ENCODE data around the gene XYLT2. TPM values are rescaled to one million over a fixed set of nuclear protein-coding genes. Genes with fewer than 3 reads are reported as not detected.

The XYLT2 gene
- polyA plus RNA-seq, 2 of the 4 experiments (the other 2 are of a cell fraction), result 9.7 to 15.8 TPM

DNA sequence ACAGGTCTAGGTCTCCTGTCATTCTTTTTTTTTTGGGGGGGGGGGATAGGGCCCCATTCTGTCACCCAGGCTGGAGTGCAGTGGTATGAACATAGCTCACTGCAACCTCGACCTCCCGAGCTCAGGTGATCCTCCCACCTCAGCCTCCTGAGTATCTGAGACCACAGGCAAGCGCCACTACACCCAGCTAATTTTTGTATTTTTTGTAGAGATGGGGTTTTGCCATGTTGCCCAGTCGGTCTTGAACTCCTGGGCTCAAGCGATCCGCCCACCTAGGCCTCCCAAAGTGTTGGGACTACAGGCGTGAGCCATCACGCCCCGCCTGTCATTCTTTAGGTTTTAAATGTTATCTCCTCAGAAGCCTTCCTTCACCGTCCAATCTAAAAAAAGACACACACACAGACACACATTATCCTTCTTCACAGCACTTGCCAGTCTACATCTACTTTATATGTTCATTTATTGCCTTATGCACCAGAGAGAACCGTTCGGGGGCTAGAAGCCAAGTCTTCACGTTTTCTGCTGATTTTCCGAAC lies 26.4 kb downstream of the XYLT2 start:
- POLR2A ChIA-PET, result interaction anchor here (0.5 to 2.0 kb wide), 2 partner anchors 12 to 25 kb away, joined by 3 to 7 read pairs; partner anchors contain the start of gene LRRC59
- TF ChIP-seq POLR2AphosphoS2 (conservative IDR thresholded peaks at IDR 0.05; ENCODE audit: low read length), result no peak
- TF ChIP-seq ZNF302 (CRISPR knock-in tag; IDR thresholded peaks at IDR 0.05), result no peak
- no peak for TF ChIP-seq HDAC2 (IDR thresholded peaks at IDR 0.05)
- TF ChIP-seq ZC3H11A (IDR thresholded peaks at IDR 0.05), result no peak
- TF ChIP-seq HMGXB4 (CRISPR knock-in tag; IDR thresholded peaks at IDR 0.05; ENCODE audit: borderline replicate concordance), result no peak
- TF ChIP-seq MYC (IDR thresholded peaks at IDR 0.05; ENCODE audit: borderline replicate concordance, low read length), result no peak
- no peak for TF ChIP-seq RAD21 (conservative IDR thresholded peaks at IDR 0.05 in 1 of 2, IDR thresholded peaks at IDR 0.05 in 1 of 2)

GRCh38 chr17:50372758-50373556 lies 27.0 kb downstream of the XYLT2 start, which contains the start of the genes EME1 and MRPL27:
Gene EME1 (plus strand): TSS chr17:50373229. CDS start chr17:50375209, 1,980 bp downstream.
Gene MRPL27 (minus strand): TSS chr17:50373184. CDS start chr17:50373170, 14 bp downstream.
- peak within 1 kb of the TSS; percentile 81 for H3K4me2 ChIP-seq
- FAIRE-seq, result peak; percentile 84
- 1% methylated on average over 40 of the region's 42 CpGs for WGBS (ENCODE audit: missing lambda C conversion rate)
- H3K4me1 ChIP-seq, result peaks cover 14% of the 10 kb centered on the region; the same call in 2 of the 3 replicates
- ChIA-PET CTCF (interaction anchor here (1.1 to 33.9 kb wide), 6 partner anchors 12 to 203 kb away, joined by 3 to 445 read pairs (median 4); partner anchors contain the start of genes COL1A1 and LRRC59), POLR2A (interaction anchor here (0.5 to 2.0 kb wide), 2 partner anchors 13 to 24 kb away, joined by 3 to 7 read pairs; partner anchors contain the start of gene LRRC59)
- peak within 1 kb of the TSS; percentile 70 for H3K4me3 ChIP-seq
- no peaks in the 10 kb centered on the region for H3K9me3 ChIP-seq
- peak; percentile 95 to 97 for ATAC-seq
- DNase-seq (ENCODE audit: low read depth in 1 of 2, low spot score in 1 of 2), result peak; percentile 92 to 98
- H3K27ac ChIP-seq, result peak within 1 kb of the TSS; percentile 94 to 95
- TF ChIP-seq, protein P1, sequence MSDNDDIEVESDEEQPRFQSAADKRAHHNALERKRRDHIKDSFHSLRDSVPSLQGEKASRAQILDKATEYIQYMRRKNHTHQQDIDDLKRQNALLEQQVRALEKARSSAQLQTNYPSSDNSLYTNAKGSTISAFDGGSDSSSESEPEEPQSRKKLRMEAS (IDR thresholded peaks at IDR 0.05), result peak; percentile 99
- TF ChIP-seq ZFP36 (IDR thresholded peaks at IDR 0.05; ENCODE audit: borderline replicate concordance, partially characterized antibody), result no peak
- TF ChIP-seq PHF8 (IDR thresholded peaks at IDR 0.05; ENCODE audit: borderline replicate concordance, low read depth), result peak; percentile 84; the same call in 1 of the 2 replicates
- no peak for TF ChIP-seq REST (IDR thresholded peaks at IDR 0.05)
- peak; percentile 92 for TF ChIP-seq MYC (IDR thresholded peaks at IDR 0.05; ENCODE audit: borderline replicate concordance, low read length)
- no peak for TF ChIP-seq JUNB (IDR thresholded peaks at IDR 0.05)
- TF ChIP-seq, protein P2, sequence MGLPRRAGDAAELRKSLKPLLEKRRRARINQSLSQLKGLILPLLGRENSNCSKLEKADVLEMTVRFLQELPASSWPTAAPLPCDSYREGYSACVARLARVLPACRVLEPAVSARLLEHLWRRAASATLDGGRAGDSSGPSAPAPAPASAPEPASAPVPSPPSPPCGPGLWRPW (IDR thresholded peaks at IDR 0.05), result no peak
- TF ChIP-seq SREBF2 (IDR thresholded peaks at IDR 0.05), result no peak; the same call in 1 of the 2 replicates
- peak; percentile 74; the same call in 1 of the 2 replicates for TF ChIP-seq TFCP2L1 (CRISPR knock-in tag; IDR thresholded peaks at IDR 0.05)
- peak; percentile 91; the same call in 2 of the 3 replicates for TF ChIP-seq BCL3 (IDR thresholded peaks at IDR 0.05)
- TF ChIP-seq, protein P3, sequence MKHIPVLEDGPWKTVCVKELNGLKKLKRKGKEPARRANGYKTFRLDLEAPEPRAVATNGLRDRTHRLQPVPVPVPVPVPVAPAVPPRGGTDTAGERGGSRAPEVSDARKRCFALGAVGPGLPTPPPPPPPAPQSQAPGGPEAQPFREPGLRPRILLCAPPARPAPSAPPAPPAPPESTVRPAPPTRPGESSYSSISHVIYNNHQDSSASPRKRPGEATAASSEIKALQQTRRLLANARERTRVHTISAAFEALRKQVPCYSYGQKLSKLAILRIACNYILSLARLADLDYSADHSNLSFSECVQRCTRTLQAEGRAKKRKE (CRISPR knock-in tag; IDR thresholded peaks at IDR 0.05; ENCODE audit: low read depth), result 0 out of 2 replicates have a peak, but pooled peaks have one; percentile 41
- peak; percentile 10; the same call in 1 of the 2 replicates for TF ChIP-seq HDAC2 (IDR thresholded peaks at IDR 0.05)
- no peak for TF ChIP-seq FOSB (CRISPR knock-in tag; IDR thresholded peaks at IDR 0.05)
- TF ChIP-seq, protein P4, sequence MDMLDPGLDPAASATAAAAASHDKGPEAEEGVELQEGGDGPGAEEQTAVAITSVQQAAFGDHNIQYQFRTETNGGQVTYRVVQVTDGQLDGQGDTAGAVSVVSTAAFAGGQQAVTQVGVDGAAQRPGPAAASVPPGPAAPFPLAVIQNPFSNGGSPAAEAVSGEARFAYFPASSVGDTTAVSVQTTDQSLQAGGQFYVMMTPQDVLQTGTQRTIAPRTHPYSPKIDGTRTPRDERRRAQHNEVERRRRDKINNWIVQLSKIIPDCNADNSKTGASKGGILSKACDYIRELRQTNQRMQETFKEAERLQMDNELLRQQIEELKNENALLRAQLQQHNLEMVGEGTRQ (IDR thresholded peaks at IDR 0.05), result peak; percentile 98
- TF ChIP-seq NPAS2 (CRISPR knock-in tag; IDR thresholded peaks at IDR 0.05; ENCODE audit: borderline replicate concordance), result no peak
- TF ChIP-seq, protein P5, sequence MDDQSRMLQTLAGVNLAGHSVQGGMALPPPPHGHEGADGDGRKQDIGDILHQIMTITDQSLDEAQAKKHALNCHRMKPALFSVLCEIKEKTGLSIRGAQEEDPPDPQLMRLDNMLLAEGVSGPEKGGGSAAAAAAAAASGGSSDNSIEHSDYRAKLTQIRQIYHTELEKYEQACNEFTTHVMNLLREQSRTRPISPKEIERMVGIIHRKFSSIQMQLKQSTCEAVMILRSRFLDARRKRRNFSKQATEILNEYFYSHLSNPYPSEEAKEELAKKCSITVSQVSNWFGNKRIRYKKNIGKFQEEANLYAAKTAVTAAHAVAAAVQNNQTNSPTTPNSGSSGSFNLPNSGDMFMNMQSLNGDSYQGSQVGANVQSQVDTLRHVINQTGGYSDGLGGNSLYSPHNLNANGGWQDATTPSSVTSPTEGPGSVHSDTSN (IDR thresholded peaks at IDR 0.05), result no peak
- TF ChIP-seq EHMT2 (IDR thresholded peaks at IDR 0.05; ENCODE audit: low read depth), result no peak

More for the DNA sequence above, 26.4 kb downstream of the XYLT2 start:
- WGBS (ENCODE audit: missing lambda C conversion rate), result 8% methylated on average over 14 of the region's 14 CpGs
- no peaks in the 10 kb centered on the region for H3K9me3 ChIP-seq
- FAIRE-seq, result no peak
- H3K4me2 ChIP-seq, result peak overlapping the region; percentile 81
- CTCF ChIA-PET, result interaction anchor here (0.9 to 33.9 kb wide), 5 partner anchors 10 to 107 kb away, joined by 3 to 445 read pairs (median 5); partner anchors contain the start of genes LRRC59 and RSAD1
- DNase-seq (ENCODE audit: low read depth in 1 of 2, low spot score in 1 of 2), result no peak
- H3K4me3 ChIP-seq, result peak overlapping the region; percentile 70
- no peak for ATAC-seq
- H3K27ac ChIP-seq, result peak overlapping the region; percentile 94 to 95
- peaks cover 14% of the 10 kb centered on the region; the same call in 2 of the 3 replicates for H3K4me1 ChIP-seq
